CD8-positive, alpha-beta memory T cell (primary cell): Measurements from ENCODE around the gene PTGDR. TPM values are rescaled to one million over a fixed set of nuclear protein-coding genes. Genes with fewer than 3 reads are reported as not detected.

Experiments
- CTCF ChIA-PET: fragments of 350-600 bp; sonication (Branson Sonifier 250); formaldehyde crosslinking; loops from one replicate; lab custom pipeline; 2021; ENCODE audit warnings: antibody characterized with exemption; lab: Charles Lee
- POLR2A ChIA-PET: fragments of 350-600 bp; sonication (Branson Sonifier 250); formaldehyde crosslinking; loops from one replicate; lab custom pipeline; 2021; ENCODE audit warnings: antibody characterized with exemption; lab: Charles Lee
- DNase-seq, 5 donors: peaks; one replicate each; pipeline versions ENCODE4 v3.0.0 to v3.0.0-alpha.2; 2020 to 2022; ENCODE audit warnings: mixed read lengths in 1 of 5
- H3K27ac ChIP-seq: one replicate; pipeline ENCODE4 v1.7.0; 2013; ENCODE audit warnings: low read depth, mild to moderate bottlenecking, low read length, moderate library complexity
- H3K27me3 ChIP-seq: 2 replicates; pipeline ENCODE4 v1.7.0; 2013; ENCODE audit warnings: low read length, mild to moderate bottlenecking; ENCODE audit not compliant: insufficient read depth, poor library complexity, severe bottlenecking
- H3K36me3 ChIP-seq: 2 replicates; pipeline ENCODE4 v1.7.0; 2013; ENCODE audit warnings: mild to moderate bottlenecking, low read length, moderate library complexity; ENCODE audit not compliant: insufficient read depth
- H3K4me1 ChIP-seq: 2 replicates; pipeline ENCODE4 v1.7.0; 2013; ENCODE audit warnings: mild to moderate bottlenecking, low read length, moderate library complexity; ENCODE audit not compliant: insufficient read depth
- H3K4me3 ChIP-seq: 2 replicates; pipeline ENCODE4 v1.7.0; 2013; ENCODE audit warnings: mild to moderate bottlenecking, low read length
- H3K9me3 ChIP-seq: 2 replicates; pipeline ENCODE4 v1.7.0; 2013; ENCODE audit warnings: mild to moderate bottlenecking, low read length
- H3K27ac Mint-ChIP-seq, 8 donors: one replicate each; pipeline ENCODE4 v1.8.0; 2020 to 2021; ENCODE audit warnings: mixed read lengths in 8 of 8, mild to moderate bottlenecking in 6 of 8, inconsistent platforms in 3 of 8, moderate library complexity in 3 of 8
- H3K27me3 Mint-ChIP-seq, 2 donors: one replicate each; pipeline ENCODE4 v1.8.0; 2020 to 2021; ENCODE audit warnings: mixed read lengths in 2 of 2, mild to moderate bottlenecking in 1 of 2, moderate library complexity in 1 of 2
- H3K36me3 Mint-ChIP-seq, 3 donors: one replicate each; pipeline ENCODE4 v1.8.0; 2020 to 2021; ENCODE audit warnings: mixed read lengths in 3 of 3, inconsistent platforms in 1 of 3, mild to moderate bottlenecking in 1 of 3
- H3K4me1 Mint-ChIP-seq, 3 donors: one replicate each; pipeline ENCODE4 v1.8.0; 2020 to 2021; ENCODE audit warnings: mixed read lengths in 3 of 3, inconsistent platforms in 1 of 3, mild to moderate bottlenecking in 1 of 3
- H3K4me3 Mint-ChIP-seq, 7 donors: one replicate each; pipeline ENCODE4 v1.8.0; 2020 to 2021; ENCODE audit warnings: mixed read lengths in 7 of 7, mild to moderate bottlenecking in 6 of 7, moderate library complexity in 4 of 7, inconsistent platforms in 2 of 7
- H3K9me3 Mint-ChIP-seq, 5 donors: one replicate each; pipeline ENCODE4 v1.8.0; 2020 to 2022; ENCODE audit warnings: mixed read lengths in 5 of 5, mild to moderate bottlenecking in 3 of 5, moderate library complexity in 2 of 5, inconsistent platforms in 1 of 5
- polyA plus RNA-seq: library from polyadenylated mRNA; unstranded; fragments of 300-500 nt; fragmentation: Illumina TruSeq; gene quantifications from one replicate; pipeline ENCODE4 v1.2.3, GENCODE V29; 2021
- total RNA-seq, 2 experiments: library from RNA; stranded (reverse); gene quantifications; one replicate each; pipeline ENCODE4 v1.2.3, GENCODE V29; 2021

Gene PTGDR
- total and polyA plus RNA-seq, 3 experiments from 2014 or later = 0.66 to 50.8 (median 1.4) TPM

DNA sequence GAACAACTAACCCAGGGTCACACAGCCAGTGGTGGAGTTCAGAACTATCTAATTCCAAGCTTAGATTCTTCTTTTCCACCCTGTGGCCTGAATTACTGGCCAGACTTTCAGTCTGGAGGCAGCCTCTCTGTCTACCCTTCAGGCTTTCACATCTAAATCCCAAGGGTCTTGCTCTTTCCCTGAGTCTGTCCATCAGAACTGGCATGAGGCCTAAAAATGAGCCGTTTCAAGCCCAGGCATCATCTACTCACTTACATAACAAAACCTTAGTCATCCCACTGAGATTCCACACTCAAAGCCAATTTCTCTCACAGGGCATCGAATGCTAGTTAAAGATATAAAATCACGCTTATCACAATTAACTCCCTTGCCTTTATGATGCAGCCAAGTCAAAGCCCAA, 1.3 kb upstream of the PTGDR start:
- Histone ChIP-seq H3K36me3 (no peaks in the 10 kb centered on the region), H3K27me3 (peaks cover 2% of the 10 kb centered on the region), H3K27ac (no peak overlapping the region), H3K4me3 (no peak overlapping the region), H3K9me3 (no peaks in the 10 kb centered on the region), H3K4me1 (peaks cover 25% of the 10 kb centered on the region)
- no peak for DNase-seq
- Mint-ChIP-seq H3K9me3 (no peaks in the 10 kb centered on the region), H3K27me3 (peaks cover 0 to 6% of the 10 kb centered on the region in 2 donors), H3K27ac (peak overlapping the region in 6 of 8 donors; percentile 62 to 87 (median 80)), H3K36me3 (peaks cover 1 to 13% (median 9%) of the 10 kb centered on the region in 3 donors), H3K4me1 (peaks cover 57 to 83% (median 71%) of the 10 kb centered on the region in 3 donors), H3K4me3 (peak overlapping the region; percentile 42 to 100 (median 99))
- ChIA-PET POLR2A (no interaction called here), CTCF (interaction anchor here (1.3 kb wide), 1 partner anchor 22 kb away, joined by 3 read pairs; no protein-coding TSS in a partner anchor)

DNA sequence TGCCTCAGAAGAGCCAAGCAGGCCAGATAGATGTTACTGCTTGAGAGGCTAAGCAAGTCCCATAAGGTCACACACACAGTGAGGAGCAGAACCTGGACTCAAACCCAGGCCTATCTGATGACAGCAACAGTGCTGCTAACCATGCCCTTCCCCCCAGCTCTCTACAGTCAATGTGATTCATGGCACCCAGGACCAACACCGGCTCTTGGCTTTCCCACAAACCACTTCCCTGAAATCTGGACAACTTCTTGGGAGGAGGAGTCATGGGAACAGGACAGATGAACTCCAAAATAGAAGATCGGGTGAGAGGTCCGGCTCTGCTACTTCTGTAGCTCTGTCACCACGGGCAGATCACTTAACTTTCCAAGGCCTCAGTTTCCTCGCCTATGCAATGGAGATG, 716 bp upstream of the PTGDR start:
- H3K27me3 Mint-ChIP-seq = peaks cover 0 to 6% of the 10 kb centered on the region in 2 donors
- H3K36me3 Mint-ChIP-seq = peaks cover 1 to 13% (median 9%) of the 10 kb centered on the region in 3 donors
- H3K9me3 Mint-ChIP-seq = no peaks in the 10 kb centered on the region
- peak overlapping the region; percentile 97 to 100 (median 99) for H3K4me3 Mint-ChIP-seq
- peaks cover 25% of the 10 kb centered on the region for H3K4me1 ChIP-seq
- no peak for DNase-seq
- H3K36me3 ChIP-seq = no peaks in the 10 kb centered on the region
- ChIA-PET POLR2A (no interaction called here), CTCF (interaction anchor here (1.0 to 1.9 kb wide), 5 partner anchors 19 to 384 kb away, joined by 3 to 5 read pairs (median 3); partner anchors contain the start of gene NID2)
- H3K4me3 ChIP-seq = peak overlapping the region; percentile 70
- H3K9me3 ChIP-seq = no peaks in the 10 kb centered on the region
- H3K27ac Mint-ChIP-seq = peak overlapping the region in 7 of 8 donors; percentile 62 to 96 (median 87)
- peaks cover 62 to 88% (median 77%) of the 10 kb centered on the region in 3 donors for H3K4me1 Mint-ChIP-seq
- H3K27me3 ChIP-seq = peaks cover 2% of the 10 kb centered on the region
- no peak overlapping the region for H3K27ac ChIP-seq

DNA sequence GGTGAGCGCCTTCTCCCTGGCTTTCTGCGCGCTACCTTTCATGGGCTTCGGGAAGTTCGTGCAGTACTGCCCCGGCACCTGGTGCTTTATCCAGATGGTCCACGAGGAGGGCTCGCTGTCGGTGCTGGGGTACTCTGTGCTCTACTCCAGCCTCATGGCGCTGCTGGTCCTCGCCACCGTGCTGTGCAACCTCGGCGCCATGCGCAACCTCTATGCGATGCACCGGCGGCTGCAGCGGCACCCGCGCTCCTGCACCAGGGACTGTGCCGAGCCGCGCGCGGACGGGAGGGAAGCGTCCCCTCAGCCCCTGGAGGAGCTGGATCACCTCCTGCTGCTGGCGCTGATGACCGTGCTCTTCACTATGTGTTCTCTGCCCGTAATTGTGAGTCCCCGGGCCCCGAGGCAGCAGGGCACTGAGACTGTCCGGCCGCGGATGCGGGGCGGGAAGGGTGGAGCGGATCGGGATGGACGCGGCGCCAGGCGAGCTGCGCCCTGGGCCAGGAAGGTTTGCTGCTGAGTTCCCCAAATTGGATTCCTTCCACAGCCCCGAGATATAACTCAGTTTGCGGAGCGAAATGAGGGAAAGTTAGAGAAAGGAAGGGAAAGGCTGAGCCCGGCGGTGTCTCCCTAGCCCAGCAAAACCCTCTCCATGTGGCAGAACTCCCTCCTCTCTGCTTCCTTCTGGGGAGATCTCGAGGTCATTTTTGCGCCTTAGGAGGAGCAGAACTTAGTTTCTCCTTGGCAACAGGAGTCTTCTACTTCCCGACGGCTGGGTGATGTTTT, 972 bp downstream of the PTGDR start:
- Mint-ChIP-seq H3K36me3 (peaks cover 4 to 18% (median 9%) of the 10 kb centered on the region in 3 donors), H3K9me3 (no peaks in the 10 kb centered on the region), H3K27me3 (peaks cover 0 to 6% of the 10 kb centered on the region in 2 donors), H3K27ac (peak overlapping the region in 7 of 8 donors; percentile 59 to 94 (median 87)), H3K4me3 (peak overlapping the region; percentile 97 to 100 (median 99)), H3K4me1 (peaks cover 74 to 92% (median 89%) of the 10 kb centered on the region in 3 donors)
- Histone ChIP-seq H3K36me3 (no peaks in the 10 kb centered on the region), H3K27me3 (peaks cover 2% of the 10 kb centered on the region), H3K4me1 (peaks cover 25% of the 10 kb centered on the region), H3K27ac (peak overlapping the region; percentile 52), H3K9me3 (no peaks in the 10 kb centered on the region), H3K4me3 (peak overlapping the region; percentile 70)
- ChIA-PET CTCF (interaction anchor here (1.0 to 1.9 kb wide), 2 partner anchors 92 to 114 kb away, joined by 3 to 5 read pairs; no protein-coding TSS in a partner anchor), POLR2A (interaction anchor here (1.3 kb wide), 1 partner anchor 92 kb away, joined by 4 read pairs; no protein-coding TSS in a partner anchor)
- peak in 4 of 5 donors; percentile 6 to 58 (median 25) for DNase-seq

DNA sequence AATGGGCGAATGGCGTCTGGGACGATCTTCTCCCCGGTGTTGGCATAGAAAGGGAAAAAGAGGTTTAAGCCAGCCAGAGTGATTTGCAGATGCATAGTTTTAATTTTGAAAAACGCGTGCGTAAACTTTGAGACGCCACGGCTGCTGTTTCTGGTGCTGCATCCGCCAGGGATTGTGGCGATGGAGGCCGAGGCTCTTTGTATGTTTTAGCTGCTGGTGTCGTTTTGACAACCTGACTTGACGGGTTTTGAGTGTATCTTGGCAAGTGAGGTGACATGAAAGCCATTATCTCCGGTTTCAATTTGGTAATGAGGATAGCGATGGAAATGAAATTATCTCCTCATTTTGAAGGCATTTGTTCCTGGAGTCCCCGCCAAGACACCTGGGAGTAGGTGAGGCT, 1.6 kb downstream of the PTGDR start:
- Mint-ChIP-seq H3K27me3 (peaks cover 0 to 6% of the 10 kb centered on the region in 2 donors), H3K9me3 (no peaks in the 10 kb centered on the region), H3K4me1 (peaks cover 74 to 92% (median 89%) of the 10 kb centered on the region in 3 donors), H3K27ac (peak overlapping the region; percentile 54 to 94 (median 87)), H3K36me3 (peaks cover 5 to 22% (median 9%) of the 10 kb centered on the region in 3 donors), H3K4me3 (peak overlapping the region; percentile 97 to 100 (median 99))
- H3K9me3 ChIP-seq = no peaks in the 10 kb centered on the region
- peaks cover 25% of the 10 kb centered on the region for H3K4me1 ChIP-seq
- H3K27ac ChIP-seq = peak overlapping the region; percentile 40
- H3K27me3 ChIP-seq = peaks cover 2% of the 10 kb centered on the region
- POLR2A ChIA-PET = interaction anchor here (0.8 to 1.3 kb wide), 2 partner anchors 21 to 92 kb away, joined by 4 to 7 read pairs; no protein-coding TSS in a partner anchor
- DNase-seq = no peak
- H3K4me3 ChIP-seq = peak overlapping the region; percentile 70
- H3K36me3 ChIP-seq = no peaks in the 10 kb centered on the region
- CTCF ChIA-PET = interaction anchor here (1.1 to 1.3 kb wide), 2 partner anchors 45 to 218 kb away, joined by 3 to 4 read pairs; partner anchors contain the start of gene PTGER2

DNA sequence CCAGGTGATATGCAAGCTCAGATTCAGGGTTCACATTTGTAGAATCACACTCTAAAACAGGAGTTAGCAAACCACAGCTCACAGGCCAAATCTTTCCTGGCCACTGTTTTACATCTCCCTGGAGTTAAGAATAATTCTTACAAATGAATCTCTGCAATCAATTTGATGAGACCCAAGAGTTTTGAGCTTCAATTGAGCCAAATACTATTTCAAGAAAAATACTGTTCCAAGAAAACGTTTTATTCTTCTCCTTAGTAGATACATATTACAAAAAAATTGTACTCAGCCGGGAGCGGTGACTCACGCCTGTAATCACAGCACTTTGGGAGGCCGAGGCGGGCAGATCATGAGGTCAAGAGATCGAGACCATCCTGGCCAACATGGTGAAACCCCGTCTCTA, 2.5 kb downstream of the PTGDR start:
- no peaks in the 10 kb centered on the region for H3K36me3 ChIP-seq
- peaks cover 0 to 6% of the 10 kb centered on the region in 2 donors for H3K27me3 Mint-ChIP-seq
- peak overlapping the region; percentile 97 to 100 (median 99) for H3K4me3 Mint-ChIP-seq
- peaks cover 24% of the 10 kb centered on the region for H3K4me1 ChIP-seq
- ChIA-PET CTCF (interaction anchor here (0.8 to 1.3 kb wide), 3 partner anchors 44 to 279 kb away, joined by 3 to 4 read pairs (median 3); partner anchors contain the start of gene PTGER2), POLR2A (interaction anchor here (0.8 to 1.3 kb wide), 2 partner anchors 20 to 93 kb away, joined by 4 to 7 read pairs; no protein-coding TSS in a partner anchor)
- no peaks in the 10 kb centered on the region for H3K9me3 Mint-ChIP-seq
- H3K4me1 Mint-ChIP-seq = peaks cover 76 to 91% (median 89%) of the 10 kb centered on the region in 3 donors
- peaks cover 6 to 28% (median 9%) of the 10 kb centered on the region in 3 donors for H3K36me3 Mint-ChIP-seq
- no peak for DNase-seq
- H3K27ac ChIP-seq = peak overlapping the region; percentile 30
- H3K4me3 ChIP-seq = peak overlapping the region; percentile 70
- peaks cover 2% of the 10 kb centered on the region for H3K27me3 ChIP-seq
- peak overlapping the region in 7 of 8 donors; percentile 29 to 94 (median 91) for H3K27ac Mint-ChIP-seq
- no peaks in the 10 kb centered on the region for H3K9me3 ChIP-seq

DNA sequence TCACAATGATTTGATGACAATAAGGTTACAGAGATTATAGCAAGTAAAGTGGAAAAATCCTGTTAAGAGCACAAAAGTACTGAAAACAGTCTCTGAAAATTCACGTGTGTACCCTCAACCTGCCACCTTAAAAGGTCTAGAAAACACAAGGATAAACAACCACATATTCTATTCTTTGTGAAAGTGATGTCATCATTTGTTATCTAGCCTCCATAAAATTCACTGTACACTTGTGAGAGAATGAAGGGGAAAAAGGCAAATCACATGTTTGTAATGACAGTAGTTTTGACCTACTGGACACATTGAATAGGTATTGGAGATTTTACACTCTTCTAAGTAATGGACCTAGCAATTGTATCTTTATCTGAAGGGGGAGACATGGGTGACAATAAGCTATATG, 4.0 kb downstream of the PTGDR start:
- Histone ChIP-seq H3K4me1 (peaks cover 8% of the 10 kb centered on the region), H3K9me3 (no peaks in the 10 kb centered on the region), H3K27ac (no peak overlapping the region), H3K27me3 (peaks cover 2% of the 10 kb centered on the region), H3K36me3 (no peaks in the 10 kb centered on the region), H3K4me3 (peak overlapping the region; percentile 2)
- H3K9me3 Mint-ChIP-seq = no peaks in the 10 kb centered on the region
- H3K36me3 Mint-ChIP-seq = peaks cover 11 to 42% (median 14%) of the 10 kb centered on the region in 3 donors
- ChIA-PET POLR2A (no interaction called here), CTCF (interaction anchor here (1.0 to 1.8 kb wide), 7 partner anchors 12 to 290 kb away, joined by 3 to 5 read pairs (median 4); no protein-coding TSS in a partner anchor)
- peaks cover 67 to 80% (median 78%) of the 10 kb centered on the region in 3 donors for H3K4me1 Mint-ChIP-seq
- H3K27ac Mint-ChIP-seq = peak overlapping the region in 7 of 8 donors; percentile 16 to 89 (median 81)
- H3K4me3 Mint-ChIP-seq = peak overlapping the region; percentile 80 to 100 (median 99)
- DNase-seq = no peak
- peaks cover 0 to 6% of the 10 kb centered on the region in 2 donors for H3K27me3 Mint-ChIP-seq

DNA sequence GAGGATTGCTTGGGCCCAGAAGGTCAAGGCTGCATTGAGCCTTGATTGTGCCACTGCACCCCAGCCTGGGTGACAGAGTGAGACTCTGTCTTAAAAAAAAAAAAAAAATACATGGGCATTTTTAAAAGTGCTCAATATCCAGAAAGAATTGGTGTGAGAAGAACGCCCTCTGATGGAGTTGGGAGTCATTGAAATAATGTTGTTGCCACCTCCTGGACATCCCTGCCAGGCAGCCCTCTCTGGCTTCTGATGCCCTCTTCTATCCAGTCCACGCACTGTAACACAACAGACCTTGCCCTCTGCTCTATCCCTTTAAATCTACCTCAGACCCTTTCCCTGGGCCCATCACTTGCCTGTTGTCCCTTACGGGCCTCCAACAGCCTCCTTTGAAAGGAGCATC, 4.9 kb downstream of the PTGDR start:
- Mint-ChIP-seq H3K27me3 (peaks cover 0 to 3% of the 10 kb centered on the region in 2 donors), H3K4me1 (peaks cover 61 to 71% (median 69%) of the 10 kb centered on the region in 3 donors), H3K27ac (peak overlapping the region; percentile 53 to 88 (median 74)), H3K4me3 (peak overlapping the region; percentile 64 to 100 (median 99)), H3K36me3 (peaks cover 15 to 47% (median 21%) of the 10 kb centered on the region in 3 donors), H3K9me3 (no peaks in the 10 kb centered on the region)
- Histone ChIP-seq H3K9me3 (no peaks in the 10 kb centered on the region), H3K27ac (no peak overlapping the region), H3K36me3 (no peaks in the 10 kb centered on the region), H3K4me3 (no peak overlapping the region), H3K27me3 (no peaks in the 10 kb centered on the region), H3K4me1 (no peaks in the 10 kb centered on the region)
- CTCF ChIA-PET = interaction anchor here (0.8 to 1.8 kb wide), 13 partner anchors 9 to 291 kb away, joined by 3 to 6 read pairs (median 3); no protein-coding TSS in a partner anchor
- DNase-seq = peak in 3 of 5 donors; percentile 21 to 55 (median 27)
- POLR2A ChIA-PET = no interaction called here
